ENCODE results near the gene ALOX15B.

DNA sequence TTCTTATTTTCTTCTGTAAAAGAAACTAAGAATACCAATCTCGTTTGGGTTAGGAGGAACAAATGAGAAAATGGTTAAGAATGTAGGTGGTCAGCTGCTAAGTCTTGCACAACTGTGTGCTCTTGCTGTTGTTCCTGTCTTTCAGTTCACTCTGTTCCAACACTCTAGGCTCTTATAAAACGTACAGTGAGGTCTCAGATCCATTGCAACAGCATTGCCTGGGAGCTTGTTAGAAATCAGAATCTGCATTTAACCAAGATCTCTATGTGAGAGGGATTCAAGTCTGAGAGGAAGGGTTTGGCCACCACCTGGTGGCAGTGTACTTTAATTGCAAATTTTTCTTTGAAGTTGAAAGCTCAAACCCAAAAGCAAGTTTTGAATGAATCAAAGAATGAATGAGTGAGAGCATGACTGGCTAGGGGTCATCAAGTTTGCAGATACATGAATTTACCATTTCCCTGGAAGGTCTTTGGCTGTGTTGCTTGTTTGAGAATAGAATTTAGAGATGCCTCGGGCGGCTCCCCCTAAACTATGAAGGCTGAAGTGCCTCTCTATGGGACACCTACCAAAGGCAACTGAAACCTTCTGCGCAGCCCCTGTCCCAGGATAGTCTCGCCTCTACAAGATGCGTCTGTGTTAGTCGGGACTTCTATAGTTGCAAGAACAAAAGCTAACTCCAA, 2.5 kb downstream of the ALOX15B start:
- TF ChIP-seq, protein P1, sequence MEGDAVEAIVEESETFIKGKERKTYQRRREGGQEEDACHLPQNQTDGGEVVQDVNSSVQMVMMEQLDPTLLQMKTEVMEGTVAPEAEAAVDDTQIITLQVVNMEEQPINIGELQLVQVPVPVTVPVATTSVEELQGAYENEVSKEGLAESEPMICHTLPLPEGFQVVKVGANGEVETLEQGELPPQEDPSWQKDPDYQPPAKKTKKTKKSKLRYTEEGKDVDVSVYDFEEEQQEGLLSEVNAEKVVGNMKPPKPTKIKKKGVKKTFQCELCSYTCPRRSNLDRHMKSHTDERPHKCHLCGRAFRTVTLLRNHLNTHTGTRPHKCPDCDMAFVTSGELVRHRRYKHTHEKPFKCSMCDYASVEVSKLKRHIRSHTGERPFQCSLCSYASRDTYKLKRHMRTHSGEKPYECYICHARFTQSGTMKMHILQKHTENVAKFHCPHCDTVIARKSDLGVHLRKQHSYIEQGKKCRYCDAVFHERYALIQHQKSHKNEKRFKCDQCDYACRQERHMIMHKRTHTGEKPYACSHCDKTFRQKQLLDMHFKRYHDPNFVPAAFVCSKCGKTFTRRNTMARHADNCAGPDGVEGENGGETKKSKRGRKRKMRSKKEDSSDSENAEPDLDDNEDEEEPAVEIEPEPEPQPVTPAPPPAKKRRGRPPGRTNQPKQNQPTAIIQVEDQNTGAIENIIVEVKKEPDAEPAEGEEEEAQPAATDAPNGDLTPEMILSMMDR (IDR thresholded peaks at IDR 0.05; ENCODE audit: insufficient read depth, low read depth, low read length): peak; percentile 76
- TF ChIP-seq EZH2 (IDR thresholded peaks at IDR 0.05; ENCODE audit: insufficient read depth, low read length): no peak

Data from astrocyte (in vitro differentiated cells and primary cell).